SU-DHL-6 (cell line): Measurements from ENCODE around the gene RGS13.

Experiments
- EZH2phosphoT487 ChIP-seq: fragments of 200-600 bp; sonication (generic), shearing (Covaris generic); conservative IDR thresholded peaks from 2 replicates; pipeline ENCODE4 v1.6.1; 2018; ENCODE audit warnings: mild to moderate bottlenecking, antibody characterized with exemption, low read length, moderate library complexity, mixed read lengths
- TF ChIP-seq, protein P1 (sequence below): fragments of 200-600 bp; sonication (generic); IDR thresholded peaks from one replicate; pipeline ENCODE4 v1.5.1; 2017; ENCODE audit warnings: antibody characterized with exemption, mild to moderate bottlenecking, low read length, moderate library complexity; ENCODE audit not compliant: insufficient read depth, poor library complexity, severe bottlenecking

DNA sequence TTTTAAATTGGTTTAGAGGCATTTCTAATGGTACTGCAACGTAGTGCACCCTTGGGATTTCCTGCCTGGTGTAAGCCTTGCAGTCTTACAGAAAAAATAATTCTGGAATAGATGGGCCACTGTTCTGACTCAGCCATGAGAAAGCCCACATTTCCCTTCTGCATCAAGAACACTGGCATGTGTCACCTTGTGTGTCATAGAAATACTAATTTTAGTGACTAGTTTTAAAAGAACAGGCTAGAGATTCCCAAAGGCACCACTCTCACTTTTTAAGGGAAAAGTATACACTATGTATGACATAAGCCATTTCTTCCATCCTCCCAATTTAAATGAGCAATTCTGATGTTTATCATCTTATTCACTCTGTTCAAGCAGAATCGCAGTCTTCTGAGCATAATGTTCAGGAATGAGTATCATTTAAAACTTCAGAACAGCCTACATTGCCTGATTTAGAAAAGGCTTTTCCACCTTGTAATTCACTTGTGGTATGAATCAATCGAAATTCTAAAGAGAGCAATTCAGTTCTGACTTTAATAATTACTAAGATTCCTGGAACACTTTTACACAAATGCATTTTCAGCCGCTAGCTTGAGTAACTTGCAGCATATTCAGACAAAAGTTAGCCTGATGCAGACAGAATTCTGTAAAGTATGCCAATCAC is 18.8 kb downstream of the RGS13 start:
- no peak for TF ChIP-seq EZH2phosphoT487
- TF ChIP-seq, protein P1, sequence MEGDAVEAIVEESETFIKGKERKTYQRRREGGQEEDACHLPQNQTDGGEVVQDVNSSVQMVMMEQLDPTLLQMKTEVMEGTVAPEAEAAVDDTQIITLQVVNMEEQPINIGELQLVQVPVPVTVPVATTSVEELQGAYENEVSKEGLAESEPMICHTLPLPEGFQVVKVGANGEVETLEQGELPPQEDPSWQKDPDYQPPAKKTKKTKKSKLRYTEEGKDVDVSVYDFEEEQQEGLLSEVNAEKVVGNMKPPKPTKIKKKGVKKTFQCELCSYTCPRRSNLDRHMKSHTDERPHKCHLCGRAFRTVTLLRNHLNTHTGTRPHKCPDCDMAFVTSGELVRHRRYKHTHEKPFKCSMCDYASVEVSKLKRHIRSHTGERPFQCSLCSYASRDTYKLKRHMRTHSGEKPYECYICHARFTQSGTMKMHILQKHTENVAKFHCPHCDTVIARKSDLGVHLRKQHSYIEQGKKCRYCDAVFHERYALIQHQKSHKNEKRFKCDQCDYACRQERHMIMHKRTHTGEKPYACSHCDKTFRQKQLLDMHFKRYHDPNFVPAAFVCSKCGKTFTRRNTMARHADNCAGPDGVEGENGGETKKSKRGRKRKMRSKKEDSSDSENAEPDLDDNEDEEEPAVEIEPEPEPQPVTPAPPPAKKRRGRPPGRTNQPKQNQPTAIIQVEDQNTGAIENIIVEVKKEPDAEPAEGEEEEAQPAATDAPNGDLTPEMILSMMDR: no peak
